Stimulated activated CD4-positive, alpha-beta T cell treated with anti-CD3 and anti-CD28 coated beads, Interleukin-2, amount 100 ng/mL, for 24 hours (primary cell): ENCODE data around the gene VEGFD.
"Not testable (repeated sequence)": the region's sequence is repeated elsewhere in the genome, so short reads cannot be mapped to it uniquely, and the experiment has no call there.

Experiments
- DNase-seq, 2 donors: peaks; one replicate each; pipeline ENCODE4 v3.0.0-alpha.2; 2020

VEGFD gene

GRCh38 chrX:15356444-15356843, 27.8 kb downstream of the VEGFD start:
- no peak for DNase-seq

- DNase-seq, result no peak
Observed at GRCh38 chrX:15350329-15350996, 33.8 kb downstream of the VEGFD start.

- DNase-seq, result no peak
Observed at GRCh38 chrX:15349046-15349445, 35.2 kb downstream of the VEGFD start.

DNA sequence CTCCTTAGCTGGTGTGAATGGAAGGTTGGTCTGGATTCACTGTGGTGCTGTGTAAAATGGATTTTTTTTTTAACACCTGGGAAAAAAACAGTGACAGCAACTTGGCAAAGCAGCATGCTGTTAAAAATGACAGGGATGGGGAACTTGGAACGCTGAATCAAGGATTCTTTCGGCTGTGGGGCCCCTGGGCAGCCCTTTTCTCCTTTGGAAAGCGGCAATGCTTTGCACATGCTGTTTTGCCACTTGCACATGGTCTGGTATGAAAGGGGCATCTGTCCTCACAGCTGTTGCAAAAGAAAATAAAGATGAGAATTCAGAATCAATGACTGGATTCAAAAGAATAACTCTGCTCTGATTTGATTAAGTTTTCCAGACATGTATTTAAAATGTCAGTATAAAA, 38.2 kb downstream of the VEGFD start:
- DNase-seq, result no peak

DNA sequence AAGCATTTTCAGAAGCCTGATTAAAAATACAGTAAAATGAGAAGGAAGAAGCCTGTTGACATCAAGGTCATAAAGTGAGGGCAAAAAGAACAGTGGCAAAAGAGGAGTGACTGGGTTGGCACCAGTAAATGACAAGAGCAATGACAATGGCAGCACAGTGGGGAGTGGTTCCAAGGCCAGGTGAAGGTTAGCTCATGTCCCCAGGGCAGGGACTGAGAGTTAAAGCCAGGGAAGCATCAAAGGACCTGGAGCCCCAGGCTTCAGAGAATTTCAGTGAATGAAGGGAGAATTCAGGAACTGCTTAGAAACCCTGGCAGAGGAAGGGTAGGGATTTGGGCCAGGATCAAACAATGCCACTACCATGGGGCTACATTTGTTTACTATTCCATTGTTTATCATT, 40.1 kb downstream of the VEGFD start:
- no peak for DNase-seq

DNA sequence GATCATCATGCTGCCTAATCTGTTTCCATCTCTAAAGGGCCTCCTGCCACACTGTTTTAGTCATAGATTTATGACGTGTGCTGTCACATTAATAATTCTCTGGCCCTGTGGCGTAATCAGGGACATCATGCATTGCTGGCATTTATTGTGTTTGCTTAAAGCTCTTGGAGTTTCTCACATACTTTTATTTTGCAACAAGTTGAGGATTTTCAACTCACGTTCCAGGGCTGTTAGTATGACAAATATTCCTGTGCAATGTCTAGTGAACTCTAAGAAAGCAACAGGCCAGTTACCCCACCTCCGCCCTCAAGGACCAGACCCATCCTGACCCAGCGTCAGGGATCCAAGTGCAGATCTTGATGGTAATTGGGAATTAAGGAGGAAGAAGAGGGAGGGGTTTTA, 41.1 kb downstream of the VEGFD start:
- DNase-seq, result no peak

- DNase-seq, result no peak
Observed at GRCh38 chrX:15340867-15341266, 43.3 kb downstream of the VEGFD start.

GRCh38 chrX:15336023-15336413, 48.2 kb downstream of the VEGFD start:
- DNase-seq, result peak; percentile 17 to 26

DNA sequence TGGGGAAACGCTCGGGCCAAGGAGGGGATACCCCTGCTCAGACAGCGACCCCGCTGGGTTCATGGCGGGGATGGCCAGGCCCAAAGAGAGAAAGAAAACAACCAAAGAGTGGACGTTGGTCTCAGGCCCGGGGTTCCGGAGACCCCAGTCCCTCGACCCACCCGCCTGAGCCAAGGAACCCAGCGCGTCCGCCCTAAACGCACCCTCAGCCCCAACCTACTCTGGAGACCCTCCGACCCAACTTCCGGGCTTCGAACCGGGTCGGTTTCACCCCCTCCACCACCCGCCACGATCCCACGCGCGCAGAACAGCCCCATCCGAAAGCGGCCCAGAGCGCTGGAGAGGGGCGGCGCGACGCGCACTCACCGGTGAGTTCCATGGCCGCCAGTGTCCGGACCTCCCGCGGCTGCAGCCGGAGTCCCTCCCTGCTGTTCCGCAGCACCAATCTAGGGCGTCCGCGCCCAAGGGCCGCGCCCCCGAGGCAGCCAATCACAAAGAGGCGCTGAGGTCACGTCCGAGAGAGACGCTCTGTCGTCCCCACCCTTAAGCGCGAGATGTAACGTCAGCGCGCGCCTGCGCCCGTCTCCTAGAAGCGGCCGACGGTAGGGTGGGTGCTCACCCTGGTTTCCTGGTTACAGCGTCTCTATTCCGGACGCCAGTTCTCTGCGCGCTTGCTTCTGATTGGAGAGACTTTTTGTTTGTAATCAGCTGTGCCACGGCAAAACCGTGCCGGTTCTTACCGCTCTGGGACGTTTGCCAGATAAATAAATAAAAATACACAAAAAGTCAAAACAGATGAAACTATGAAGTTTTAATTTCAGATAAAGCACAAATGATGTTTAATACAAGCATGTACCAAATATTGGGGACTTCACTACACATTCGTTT, 48.8 kb downstream of the VEGFD start, which contains the start of gene PIGA:
Gene PIGA, minus strand, starts transcription at position 389 of the 888 bp plus-strand sequence. CDS start 3,593 bp downstream, outside the sequence.
- DNase-seq, result peak; percentile 86 to 87

DNA sequence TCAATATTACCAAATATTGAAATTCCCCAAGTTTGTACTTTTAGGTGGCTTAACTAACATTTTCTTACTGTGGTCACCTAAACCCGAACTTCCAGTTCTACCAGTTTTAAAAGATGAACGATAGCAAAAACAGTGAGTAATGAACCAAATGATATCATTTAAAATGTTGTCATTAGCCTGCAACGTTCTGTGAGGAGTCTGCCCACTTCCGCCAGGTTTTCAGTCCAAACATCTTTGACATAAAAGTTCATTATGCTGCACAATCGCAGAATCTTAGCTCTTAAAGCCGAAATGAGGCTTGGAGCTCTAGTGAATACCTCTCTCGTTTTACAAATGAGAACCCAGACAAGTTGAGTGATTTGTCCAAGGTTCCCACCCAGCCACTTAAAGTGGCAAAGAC, 49.7 kb downstream of the VEGFD start:
- peak in 1 of 2 donors; percentile 1 for DNase-seq

DNA sequence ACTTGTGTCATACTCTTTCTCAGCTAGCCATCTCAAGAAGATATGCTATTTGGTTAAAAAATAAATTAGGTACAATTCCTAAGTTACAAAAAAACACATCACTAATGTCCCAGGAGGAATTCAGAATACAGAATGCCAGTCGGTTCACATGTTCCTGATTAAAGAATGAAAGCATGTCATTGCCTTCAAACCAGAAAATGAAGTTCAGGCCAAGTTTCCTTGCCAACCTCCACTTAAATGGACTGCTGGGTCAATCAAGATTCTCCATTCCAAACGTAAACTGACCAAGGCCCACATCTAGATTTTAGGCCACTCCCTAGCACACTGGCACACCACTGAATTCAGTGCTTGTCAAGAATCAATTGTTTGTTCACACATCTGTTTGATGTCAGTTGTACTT, 55.4 kb downstream of the VEGFD start:
- no peak for DNase-seq

DNA sequence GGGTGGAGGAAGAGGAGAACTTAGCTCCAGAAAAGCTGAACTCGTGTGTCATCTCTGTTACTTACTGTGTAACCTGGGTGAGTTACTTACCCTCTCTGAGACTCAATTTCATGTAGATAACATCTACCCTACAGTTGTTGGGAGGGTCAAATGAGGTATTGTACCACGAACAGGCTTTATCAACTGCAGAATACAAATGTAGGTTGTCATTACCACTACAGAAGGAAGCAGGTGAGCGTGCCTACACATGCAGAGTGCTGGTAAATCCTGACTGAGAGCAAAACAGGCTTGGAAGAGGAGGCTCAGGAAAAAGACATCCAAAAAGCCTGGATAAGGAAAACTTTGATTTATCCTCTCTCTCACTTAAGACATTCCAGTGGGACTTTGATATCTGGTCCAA, 56.1 kb downstream of the VEGFD start:
- DNase-seq, result no peak

GRCh38 chrX:15322472-15322871, 61.7 kb downstream of the VEGFD start:
- DNase-seq, result no peak

DNA sequence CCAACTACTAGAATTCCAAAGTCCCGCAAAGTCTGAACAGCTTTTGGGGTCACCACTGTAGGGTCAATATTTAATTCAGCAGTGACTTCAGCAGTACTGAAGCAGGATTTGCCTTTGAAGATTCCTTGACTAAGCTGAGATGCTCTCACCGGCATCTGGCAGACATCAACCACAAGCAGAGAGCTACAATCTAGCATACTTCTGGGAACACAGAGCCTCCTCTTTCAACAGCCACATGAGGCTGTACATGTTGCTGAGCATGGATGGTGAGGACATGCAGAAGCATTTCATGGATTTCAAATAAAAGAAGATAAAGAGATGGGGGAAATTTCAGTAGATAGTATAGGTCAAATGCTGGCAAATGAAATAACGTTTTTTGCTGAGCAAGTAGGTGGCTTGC, 62.1 kb downstream of the VEGFD start:
- DNase-seq, result no peak

DNA sequence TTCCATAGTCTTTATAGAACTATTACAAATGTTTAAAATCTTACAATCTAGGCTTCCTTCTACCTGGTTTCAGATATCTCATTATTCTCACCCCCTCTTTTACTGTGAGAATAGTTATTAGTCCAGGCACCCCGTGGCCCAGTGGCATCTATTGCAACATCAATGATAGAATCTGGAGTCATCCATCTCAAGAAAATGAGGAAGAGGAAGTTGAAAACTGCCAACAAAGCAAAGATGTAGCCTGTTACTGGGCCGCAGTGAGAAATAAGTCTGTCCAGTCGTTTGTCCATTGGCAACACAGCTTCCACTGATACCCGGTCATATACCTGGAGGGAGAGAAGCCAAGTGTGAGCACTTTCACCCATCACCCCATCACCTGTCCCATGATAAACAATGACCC, 62.8 kb downstream of the VEGFD start:
- DNase-seq, result no peak

DNA sequence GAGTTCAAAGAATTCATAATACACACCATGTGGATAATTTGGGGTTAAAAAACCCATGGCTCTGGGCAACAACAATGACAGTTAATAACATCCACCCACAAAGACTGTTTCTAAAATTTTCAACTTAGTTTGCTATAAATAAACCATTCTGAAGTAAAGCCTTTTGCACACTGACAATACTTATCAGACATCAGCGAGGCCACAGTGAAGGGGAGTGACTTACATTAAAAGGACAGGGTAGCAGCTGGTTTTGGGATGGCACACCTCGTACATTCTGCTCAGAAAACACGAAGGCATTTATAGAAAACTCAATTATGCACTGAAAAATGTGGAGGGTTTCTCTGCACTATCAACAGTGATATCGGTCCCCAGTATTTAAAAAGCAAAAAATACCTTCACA, 63.9 kb downstream of the VEGFD start:
- no peak for DNase-seq

GRCh38 chrX:15319075-15319474, 65.1 kb downstream of the VEGFD start:
- DNase-seq, result no peak

DNA sequence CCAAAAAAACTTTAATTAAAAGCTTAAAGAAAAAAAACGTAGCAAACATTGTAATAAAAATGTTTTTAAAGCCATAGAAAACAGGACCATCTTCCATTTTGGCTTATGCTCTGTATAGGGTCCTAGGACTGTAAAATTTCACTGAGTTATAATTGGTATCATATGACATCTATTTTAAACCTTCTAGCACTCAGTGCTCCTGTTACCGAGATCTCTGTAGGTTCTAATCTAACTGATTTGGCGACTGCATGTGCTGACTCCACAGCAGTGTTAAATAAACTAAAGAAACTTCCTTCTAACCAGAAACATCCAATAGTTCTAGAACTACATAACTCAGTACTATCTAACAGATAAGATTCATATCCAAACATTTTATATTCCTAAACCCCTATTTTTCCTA, 68.7 kb downstream of the VEGFD start, which contains the start of gene ASB11:
Gene ASB11, minus strand, starts transcription at position 132 of the 400 bp plus-strand sequence. Its CDS starts 35 bp downstream, at position 97.
- DNase-seq, result no peak

DNA sequence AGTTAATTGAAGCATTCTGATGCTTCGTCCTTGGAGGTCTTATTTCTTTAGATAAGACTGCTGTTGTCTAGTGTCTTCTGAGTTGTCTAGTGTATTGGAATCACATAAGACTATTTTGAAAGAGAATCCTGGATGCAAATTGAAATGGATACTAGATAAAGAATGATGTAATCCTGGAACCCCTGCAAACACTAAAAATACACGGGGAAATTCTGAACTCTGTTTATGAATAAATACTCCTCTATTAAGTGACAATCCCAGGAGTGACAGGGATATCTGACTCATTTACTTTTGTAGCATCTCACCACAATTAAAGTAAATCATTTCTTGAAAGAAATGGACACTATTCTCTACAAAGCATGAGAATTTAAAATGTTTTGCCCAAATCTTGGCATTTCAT, 69.7 kb downstream of the VEGFD start:
- no peak for DNase-seq

- no peak for DNase-seq
Observed at GRCh38 chrX:15311119-15311518, 73.1 kb downstream of the VEGFD start.

DNA sequence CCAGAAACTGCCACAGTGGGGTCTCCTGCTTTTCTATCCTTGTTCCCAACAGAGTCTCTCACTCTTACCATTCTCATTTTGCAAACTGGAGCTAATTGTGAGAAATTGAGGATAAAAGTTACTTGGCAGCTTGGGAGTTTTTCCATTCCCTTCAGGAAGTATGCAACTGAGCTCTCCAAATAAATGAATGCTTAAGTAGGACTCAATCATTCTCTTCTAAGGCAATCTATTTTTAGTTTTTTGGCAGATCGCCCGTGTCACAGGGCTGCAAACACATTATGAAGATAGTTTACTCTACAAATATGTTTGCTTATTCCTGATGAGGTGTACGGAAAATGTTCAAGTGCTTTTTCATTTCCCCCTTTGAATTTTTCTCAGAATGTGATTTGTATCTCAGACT, 74.1 kb downstream of the VEGFD start:
- DNase-seq, result no peak

GRCh38 chrX:15305899-15306298, 78.3 kb downstream of the VEGFD start:
- DNase-seq, result not testable (repeated sequence)

DNA sequence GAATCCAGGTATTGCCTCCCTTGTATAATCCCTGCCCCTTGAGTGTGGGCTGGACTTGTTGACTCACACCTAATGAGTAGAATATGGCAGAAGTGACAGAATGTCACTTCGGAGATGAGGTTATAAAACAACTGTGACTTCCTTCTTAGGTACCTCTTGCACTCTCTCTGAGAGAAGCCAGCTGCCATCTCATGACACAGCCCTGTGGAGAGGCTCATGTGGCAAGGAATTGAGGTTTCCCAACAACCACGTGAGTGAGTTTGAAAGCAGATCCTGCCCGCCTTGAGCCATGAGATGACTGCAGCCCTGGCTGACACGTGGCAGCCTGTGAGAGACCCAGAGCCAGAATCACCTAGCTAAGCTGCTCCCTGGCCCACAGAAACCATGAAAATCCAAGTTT, 82.3 kb downstream of the VEGFD start:
- DNase-seq, result peak in 1 of 2 donors; percentile 16
